ENCODE data around the gene ACAD8.

ACAD8 gene

DNA sequence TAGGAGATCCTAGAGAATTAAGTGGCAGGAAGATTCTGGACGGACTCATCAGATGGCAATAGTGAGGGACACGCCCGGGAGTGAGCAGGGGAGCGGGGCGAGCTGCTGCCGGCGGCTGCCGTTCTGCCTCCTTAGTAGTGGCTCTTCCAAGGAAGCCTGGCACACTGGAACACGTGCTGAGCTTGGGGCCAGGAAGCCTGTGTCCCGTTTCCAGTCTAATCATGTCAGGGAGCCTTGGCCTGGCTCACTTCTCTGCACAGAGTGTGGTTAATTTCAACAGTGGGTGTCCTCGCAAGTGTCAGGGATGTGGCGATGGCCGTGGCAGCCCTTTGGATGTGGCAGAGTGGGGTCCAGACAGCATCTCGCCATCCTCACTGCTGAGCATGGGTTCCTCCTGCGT is 39.3 kb downstream of the ACAD8 start:
- DNase-seq, result no peak

DNA sequence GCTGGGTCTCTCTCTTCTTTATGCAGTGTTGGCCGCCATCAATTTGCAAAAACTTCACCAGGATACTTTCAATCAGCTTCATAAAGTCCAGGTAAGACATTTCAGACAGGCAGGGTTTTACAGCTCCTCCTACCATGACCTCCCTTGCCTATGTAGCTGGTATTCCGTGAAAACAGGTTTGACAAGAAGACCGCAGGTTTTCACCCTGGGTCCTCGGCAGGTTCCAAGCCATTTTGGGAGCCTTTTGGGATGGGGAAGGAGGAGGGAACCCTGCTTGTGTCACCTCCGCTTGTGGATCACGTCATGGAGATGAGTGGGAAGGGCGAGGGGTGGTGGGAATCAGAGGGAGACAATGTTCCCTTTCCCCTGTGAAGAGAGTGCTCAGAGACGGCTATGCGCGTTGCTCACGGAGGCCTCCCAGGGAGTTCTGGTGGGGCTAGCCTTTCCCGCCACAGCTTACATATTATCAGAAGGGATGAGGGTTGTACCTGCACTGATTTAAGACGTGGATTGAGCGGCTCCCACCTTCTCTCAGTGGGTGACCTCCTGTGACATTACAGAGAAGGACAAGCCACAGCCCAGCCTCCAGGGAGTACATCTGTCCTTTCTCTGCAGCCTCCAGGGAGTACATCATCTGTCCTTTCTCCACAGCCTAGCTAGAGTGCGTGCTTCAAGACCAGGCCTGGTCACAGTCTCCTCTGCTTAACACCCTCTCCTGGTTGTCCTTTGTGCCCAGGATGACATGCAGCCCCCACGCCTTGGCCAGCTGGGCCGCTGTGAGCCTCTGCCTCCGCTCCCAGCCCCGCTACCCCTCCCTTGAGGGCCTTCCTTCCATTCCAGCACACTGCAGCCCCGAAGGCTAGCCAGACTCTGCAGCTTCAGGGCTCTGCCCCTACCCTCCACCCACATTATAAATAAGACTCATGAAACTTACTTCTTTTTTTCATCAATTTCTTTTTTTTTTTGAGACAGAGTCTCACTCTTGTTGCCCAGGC is 40.0 kb downstream of the ACAD8 start:
- no peak for DNase-seq

DNA sequence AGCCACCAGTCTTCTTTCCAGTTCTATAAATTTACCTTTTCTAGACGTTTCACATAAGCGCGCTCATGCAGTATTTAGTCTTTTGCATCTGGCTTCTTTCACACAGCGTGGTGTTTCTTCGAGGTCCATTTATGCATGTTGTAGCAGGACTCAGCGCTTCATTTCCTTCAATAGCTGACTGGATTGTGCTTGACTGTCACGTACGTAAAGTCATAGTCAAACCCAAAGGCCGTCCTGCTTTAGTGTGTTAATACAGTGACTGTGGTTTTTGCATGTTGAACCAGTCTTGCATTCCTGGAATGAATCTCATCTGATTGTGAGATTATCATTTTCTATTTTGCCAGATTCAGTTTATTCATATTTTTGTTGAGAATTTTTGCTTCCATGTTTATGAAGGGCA is 41.3 kb downstream of the ACAD8 start:
- no peak for DNase-seq

- no peak for DNase-seq
These were observed 58.9 kb downstream of the ACAD8 start for GRCh38 chr11:134312223-134312622.

DNA sequence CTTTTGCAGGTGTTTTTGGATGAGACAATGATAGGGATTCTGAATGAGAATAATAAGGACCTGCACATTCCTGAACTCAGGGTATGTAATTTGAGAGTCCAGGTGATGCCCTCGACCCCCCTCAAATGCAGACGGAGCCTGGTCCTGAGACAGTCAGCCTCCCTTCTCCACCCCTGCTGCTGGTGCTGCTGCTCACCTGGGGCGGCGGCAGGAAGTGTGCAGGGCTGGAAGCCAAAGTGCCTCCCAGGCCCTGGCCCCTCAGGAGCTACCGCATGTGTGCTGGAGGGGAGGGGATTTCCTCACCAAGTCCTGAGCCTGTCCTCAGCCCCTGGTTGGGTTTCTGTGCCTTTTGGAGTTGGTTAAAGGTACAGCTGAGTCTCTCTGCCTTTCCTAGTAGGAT is 59.4 kb downstream of the ACAD8 start:
- DNase-seq, result no peak

- DNase-seq, result no peak
These were observed 60.0 kb downstream of the ACAD8 start for GRCh38 chr11:134313379-134313778.

DNA sequence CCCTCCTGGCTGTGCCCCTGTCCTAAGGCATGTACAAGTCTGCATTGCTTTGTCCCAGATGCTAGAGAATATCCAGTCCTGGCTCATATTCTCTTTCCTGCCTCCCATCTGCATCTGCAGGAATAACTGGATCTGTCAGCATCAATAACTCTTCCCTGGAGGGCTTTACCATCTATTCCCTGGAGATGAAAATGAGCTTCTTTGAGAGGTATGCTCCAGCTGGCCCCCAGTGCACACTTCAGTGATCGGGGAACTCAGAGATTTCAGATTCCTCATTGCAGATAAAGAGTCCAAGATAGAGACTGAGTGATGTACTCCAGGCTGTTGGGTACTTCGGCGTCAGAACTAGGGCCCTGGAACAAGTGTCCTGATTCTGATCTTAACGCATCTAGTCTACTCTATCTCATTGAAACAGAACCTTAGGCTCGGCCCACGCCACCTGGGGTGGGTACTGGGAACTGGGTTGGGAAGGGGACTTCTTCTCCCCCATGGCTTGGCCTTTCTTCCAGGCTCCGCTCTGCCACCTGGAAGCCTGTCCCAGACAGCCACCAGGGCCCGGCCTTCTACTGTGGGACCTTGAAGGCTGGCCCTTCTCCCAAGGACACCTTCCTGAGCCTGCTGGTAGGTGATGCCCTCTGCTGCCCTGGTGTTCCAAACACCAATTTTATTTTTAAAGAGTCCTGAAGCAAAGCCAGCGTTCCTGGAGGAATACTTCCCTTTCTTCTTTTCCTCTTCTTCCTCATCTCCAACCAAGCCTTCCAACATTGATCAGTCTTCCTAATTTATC is 60.6 kb downstream of the ACAD8 start:
- DNase-seq, result no peak
